Measurements from ENCODE around the gene C6orf47.

Gene C6orf47

DNA sequence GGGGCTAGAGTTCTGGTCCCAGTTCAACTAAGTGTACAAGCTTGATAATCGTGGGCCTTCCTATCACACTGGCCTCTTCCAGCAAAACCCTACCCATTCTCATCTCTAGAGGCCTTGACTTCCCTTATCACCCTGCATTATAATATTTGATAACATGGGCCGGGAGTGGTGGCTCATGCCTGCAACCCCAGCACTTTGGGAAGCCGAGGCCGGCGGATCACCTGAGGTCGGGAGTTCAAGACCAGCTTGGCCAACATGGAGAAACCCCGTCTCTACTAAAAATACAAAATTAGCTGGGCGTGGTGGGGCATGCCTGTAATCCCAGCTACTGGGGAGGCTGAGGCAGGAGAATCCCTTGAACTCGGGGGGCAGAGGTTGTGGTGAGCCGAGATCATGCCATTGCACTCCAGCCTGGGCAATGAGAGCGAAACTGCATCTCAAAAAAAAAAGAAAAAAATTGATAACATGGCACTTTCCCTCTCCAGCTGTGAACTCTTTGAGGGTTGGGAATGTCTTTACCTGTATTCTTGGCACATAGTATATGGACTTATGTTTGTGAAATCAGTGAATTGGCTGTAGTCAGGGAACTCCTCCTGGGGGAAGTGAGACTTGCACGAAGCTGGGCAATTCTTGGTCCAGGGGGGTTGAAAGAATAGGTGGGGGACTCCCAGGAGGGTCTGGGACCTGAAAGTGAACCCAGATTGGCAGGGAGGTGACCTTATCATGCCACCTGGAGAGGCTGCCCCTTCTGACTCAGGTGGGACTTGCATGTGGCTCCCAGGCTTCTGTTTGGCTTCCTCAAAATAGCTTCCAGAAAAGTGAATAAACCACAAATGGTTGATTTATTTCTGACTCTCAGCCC lies 915 bp upstream of the C6orf47 start:
- no peak for DNase-seq (ENCODE audit: low read depth)

GRCh38 chr6:31659649-31660380 lies 763 bp downstream of the C6orf47 start:
- DNase-seq (ENCODE audit: low read depth): no peak

- no peak for DNase-seq (ENCODE audit: low read depth)
Measured at GRCh38 chr6:31658983-31659648, 1.5 kb downstream of the C6orf47 start.

GRCh38 chr6:31658158-31658688 lies 2.4 kb downstream of the C6orf47 start:
- DNase-seq (ENCODE audit: low read depth): no peak

DNA sequence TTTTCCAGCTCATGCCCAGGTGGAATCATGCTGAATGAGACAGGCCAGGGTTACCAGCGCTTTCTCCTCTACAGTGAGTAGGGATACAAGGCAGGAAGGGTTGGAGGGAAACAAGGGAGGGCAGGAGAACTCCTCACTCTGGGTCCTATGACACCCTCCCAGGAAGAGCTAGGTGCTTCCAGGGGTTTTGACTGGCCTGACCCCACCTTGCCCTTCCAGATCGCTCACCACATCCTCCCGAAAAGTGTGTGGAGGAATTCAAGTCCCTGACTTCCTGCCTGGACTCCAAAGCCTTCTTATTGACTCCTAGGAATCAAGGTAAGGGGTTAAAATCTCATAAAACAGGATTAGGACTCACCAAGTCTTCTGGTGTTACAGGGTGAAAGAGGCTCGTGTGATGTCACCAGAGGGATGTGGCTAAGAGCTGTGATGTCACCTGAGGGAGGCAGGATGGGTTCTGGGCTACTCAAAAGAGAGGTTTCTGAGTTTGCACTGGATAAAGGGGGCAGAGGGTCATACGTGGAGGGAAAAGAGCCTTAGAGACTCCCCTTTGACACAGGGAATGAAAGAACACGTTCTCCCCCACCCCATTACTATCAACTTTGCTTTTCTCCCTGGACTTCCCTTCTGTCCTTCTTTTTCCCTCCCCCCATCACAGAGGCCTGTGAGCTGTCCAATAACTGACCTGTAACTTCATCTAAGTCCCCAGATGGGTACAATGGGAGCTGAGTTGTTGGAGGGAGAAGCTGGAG lies 3.0 kb downstream of the C6orf47 start:
- no peak for DNase-seq (ENCODE audit: low read depth)

- no peak for DNase-seq (ENCODE audit: low read depth)
Measured at GRCh38 chr6:31655349-31656237, 5.0 kb downstream of the C6orf47 start, which contains the start of gene APOM. APOM (plus strand) TSS chr6:31655894; CDS start chr6:31655967, 73 bp downstream.

- no peak for DNase-seq (ENCODE audit: low read depth)
Measured at GRCh38 chr6:31654574-31655348, 5.8 kb downstream of the C6orf47 start.

- DNase-seq (ENCODE audit: low read depth): no peak
Measured at GRCh38 chr6:31652925-31653724, 7.5 kb downstream of the C6orf47 start.

DNA sequence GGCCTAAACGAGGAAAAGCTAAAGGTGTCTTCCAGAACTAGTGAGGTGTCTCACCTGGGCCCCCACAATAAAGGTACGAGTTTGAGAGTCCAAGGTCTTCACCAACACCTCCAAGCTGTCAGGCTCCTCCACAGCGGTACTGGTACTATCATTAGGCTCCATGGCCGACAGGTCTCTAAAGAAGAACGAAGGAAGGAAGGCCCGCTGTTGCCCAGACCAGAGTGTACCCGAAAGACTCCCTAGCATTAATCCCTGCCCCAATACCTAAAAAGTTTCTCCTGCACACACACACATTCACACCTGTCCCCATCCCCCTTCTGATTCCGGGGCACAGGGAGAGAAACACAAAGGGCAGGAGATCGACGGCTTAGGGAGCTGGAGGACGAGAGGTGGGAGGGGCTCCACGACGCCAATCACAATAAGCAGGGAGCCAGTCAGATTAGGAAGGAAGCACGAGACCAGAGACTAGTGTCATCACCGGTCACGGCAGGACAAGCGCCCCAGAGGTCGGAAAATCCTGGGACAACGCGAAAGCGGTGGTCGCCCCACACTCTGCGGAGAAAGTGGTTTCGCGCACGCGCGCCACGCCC lies 8.9 kb downstream of the C6orf47 start:
- no peak for DNase-seq (ENCODE audit: low read depth)

DNA sequence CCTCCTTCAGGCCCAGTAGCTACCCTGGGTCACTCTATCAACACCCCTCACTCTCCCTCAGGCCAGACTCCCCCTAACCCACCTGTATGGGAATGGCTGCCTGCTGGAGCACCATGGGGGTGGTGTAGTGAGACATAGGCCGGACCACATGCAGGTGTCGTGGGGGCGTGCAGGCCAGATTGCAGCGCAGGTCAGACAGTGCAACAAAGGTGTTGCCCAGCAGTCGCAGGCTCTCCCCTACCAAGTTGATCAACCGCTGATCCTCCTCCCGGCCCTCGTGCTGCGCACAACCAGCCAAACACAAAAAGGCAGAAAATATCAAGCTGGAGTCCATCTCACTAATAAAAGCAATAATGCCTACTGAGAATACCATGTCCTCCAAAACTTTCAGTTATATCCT lies 15.3 kb downstream of the C6orf47 start:
- no peak for DNase-seq (ENCODE audit: low read depth)

GRCh38 chr6:31643818-31644454 lies 16.6 kb downstream of the C6orf47 start:
- DNase-seq (ENCODE audit: low read depth): no peak

- no peak for DNase-seq (ENCODE audit: low read depth)
Measured at GRCh38 chr6:31642798-31643570, 17.6 kb downstream of the C6orf47 start.

- DNase-seq (ENCODE audit: low read depth): no peak
Measured at GRCh38 chr6:31641370-31641769, 19.2 kb downstream of the C6orf47 start.

DNA sequence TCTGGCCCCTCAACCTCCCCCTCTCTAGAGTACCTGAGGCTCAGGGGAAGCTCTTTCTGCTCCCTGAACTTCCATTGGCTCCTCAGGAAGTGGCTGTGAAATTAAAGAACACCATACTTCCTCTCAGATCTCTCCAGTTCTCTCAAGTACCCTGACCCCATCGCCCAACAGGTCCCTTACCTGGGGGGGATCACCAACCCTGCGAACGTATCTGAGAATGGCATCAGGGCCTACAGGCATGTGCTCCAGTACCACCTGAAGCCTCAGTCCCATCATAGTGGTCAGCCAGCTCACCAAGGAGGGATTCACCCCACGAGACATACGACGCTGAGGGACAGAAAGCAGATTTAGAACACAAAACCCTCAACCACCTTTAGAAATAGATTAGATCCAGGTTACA lies 20.0 kb downstream of the C6orf47 start:
- no peak for DNase-seq (ENCODE audit: low read depth)

GRCh38 chr6:31639449-31639861 lies 21.1 kb downstream of the C6orf47 start:
- DNase-seq (ENCODE audit: low read depth): no peak

GRCh38 chr6:31639043-31639442 lies 21.5 kb downstream of the C6orf47 start:
- DNase-seq (ENCODE audit: low read depth): no peak
